Heart right ventricle (tissue), 16 donors: Measurements from ENCODE around the gene GPC3. TPM values are rescaled to one million over a fixed set of nuclear protein-coding genes. Genes with fewer than 3 reads are reported as not detected.

Experiments used
- ATAC-seq, 8 donors: fragments of 200-7000 bp; cut with Tn5 transposase; one replicate each; pipeline ENCODE4 v1.9.1; 2020; ENCODE audit warnings: mild to moderate bottlenecking in 8 of 8, moderate library complexity in 8 of 8, moderate number of reproducible peaks in 1 of 8
- DNase-seq, 2 donors: peaks; one replicate each; pipeline ENCODE4 v3.0.0-alpha.2; 2020
- H3K27ac ChIP-seq, 10 donors: fragments of 200-600 bp; sonication (generic) in 2 of 10; one replicate each; pipeline versions ENCODE4 v1.5.0 to v1.8.0; 2020 to 2022; ENCODE audit warnings: mild to moderate bottlenecking in 3 of 10
- H3K27me3 ChIP-seq, 7 donors: fragments of 200-600 bp; one replicate each; pipeline ENCODE4 v1.8.0; 2021 to 2022; ENCODE audit warnings: mild to moderate bottlenecking in 2 of 7
- H3K36me3 ChIP-seq, 9 donors: fragments of 200-600 bp; sonication (generic) in 1 of 9; one replicate each; pipeline versions ENCODE4 v1.5.0 to v1.8.0; 2020 to 2022; ENCODE audit warnings: mild to moderate bottlenecking in 2 of 9
- H3K4me1 ChIP-seq, 9 donors: fragments of 200-600 bp; sonication (generic) in 1 of 9; one replicate each; pipeline versions ENCODE4 v1.5.0 to v1.8.0; 2020 to 2022; ENCODE audit warnings: mild to moderate bottlenecking in 4 of 9
- H3K4me3 ChIP-seq, 10 donors: fragments of 200-600 bp; sonication (generic) in 2 of 10; one replicate each; pipeline versions ENCODE4 v1.5.0 to v1.8.0; 2020 to 2022; ENCODE audit warnings: mild to moderate bottlenecking in 7 of 10, moderate library complexity in 2 of 10
- H3K9me3 ChIP-seq, 11 donors: fragments of 200-600 bp in 10 of 11; sonication (generic) in 2 of 11; one replicate each; pipeline versions ENCODE4 v1.5.0 to v1.8.0; 2013 to 2022; ENCODE audit warnings: mild to moderate bottlenecking in 2 of 11, control low read depth in 1 of 11, moderate library complexity in 1 of 11
- WGBS, 2 donors: extraction: QIAGEN DNeasy Blood & Tissue Kit; methylation state at CpG; one replicate each; pipeline ENCODE4 v1.1.7; 2013; ENCODE audit warnings: inconsistent platforms in 1 of 2; 5-methylcytosine and 5-hydroxymethylcytosine counted together
- intact Hi-C, 10 donors: fragments of 100-400 bp; cut with DNase I; formaldehyde crosslinking; loops; one replicate each; pipeline versions ENCODE4 v1.11.1 to v1.14.2; 2022
- polyA plus RNA-seq, 2 donors: library from polyadenylated mRNA; stranded (reverse); fragments of 200-250 nt; gene quantifications; one replicate each; pipeline ENCODE4 v1.2.3, GENCODE V29; 2013
- total RNA-seq, 10 donors: library from RNA; stranded (reverse); fragmentation: NEBNext Ultra II Directional in 3 of 10; extraction: Animal tissue kit (Norgen Biotek cat#: 25700) in 3 of 10; gene quantifications; one replicate each; pipeline versions ENCODE4 v1.2.1 to v1.2.4, GENCODE V29; 2021 to 2023
- TF ChIP-seq, protein P1 (sequence below), 9 donors: fragments of 200-600 bp; sonication (generic) in 2 of 9; IDR thresholded peaks; one replicate each; pipeline versions ENCODE4 v1.5.0 to v1.8.0; 2021 to 2022; ENCODE audit warnings: antibody characterized with exemption in 9 of 9, mild to moderate bottlenecking in 5 of 9, moderate library complexity in 1 of 9
- donor health status: Arrhythmogenic right ventricular cardiomyopathy.
- donor health status: ischemic (EF 13 %, LVEDD 7.1; RV severe dilation, severe dysfunction).
- donor health status: healthy with polysubstance abuse.
- donor health status: DM: no; HTN: yes; CAD: no.
- donor health status: DM: no; HTN: no; CAD: no.
- donor health status: ischemic (EF 25% LVEDD 6.9; RV normal size, moderate dysfunction).
- donor health status: ischemic (EF 25% LVEDD 5.7; RV mildly dilated, moderate dysfunction).
- donor health status: healthy.
- donor health status: DM: yes; HTN: yes; CAD: no.
- donor health status: Ischemic cardiomyopathy.
- donor health status: ischemic (EF 35%, LVEDD 5.7; RV mildly dilated, moderate dysfunction).
- donor health status: nonischemic (EF 11% LVEDD 7.7; RV severe dilation, severe dysfunction).
- donor health status: DM: yes; HTN: yes; CAD: no.
- donor health status: PGD.
- donor health status: ischemic (EF 29% LVEDD 5.4; RV normal size, mild dysfunction).
- donor health status: nonischemic (EF 23%, LVEDD 6.1; RV moderate dilation, normal function).

Gene GPC3
- total and polyA plus RNA-seq, 12 donors = 0.66 to 5.6 (median 3.4) TPM

DNA sequence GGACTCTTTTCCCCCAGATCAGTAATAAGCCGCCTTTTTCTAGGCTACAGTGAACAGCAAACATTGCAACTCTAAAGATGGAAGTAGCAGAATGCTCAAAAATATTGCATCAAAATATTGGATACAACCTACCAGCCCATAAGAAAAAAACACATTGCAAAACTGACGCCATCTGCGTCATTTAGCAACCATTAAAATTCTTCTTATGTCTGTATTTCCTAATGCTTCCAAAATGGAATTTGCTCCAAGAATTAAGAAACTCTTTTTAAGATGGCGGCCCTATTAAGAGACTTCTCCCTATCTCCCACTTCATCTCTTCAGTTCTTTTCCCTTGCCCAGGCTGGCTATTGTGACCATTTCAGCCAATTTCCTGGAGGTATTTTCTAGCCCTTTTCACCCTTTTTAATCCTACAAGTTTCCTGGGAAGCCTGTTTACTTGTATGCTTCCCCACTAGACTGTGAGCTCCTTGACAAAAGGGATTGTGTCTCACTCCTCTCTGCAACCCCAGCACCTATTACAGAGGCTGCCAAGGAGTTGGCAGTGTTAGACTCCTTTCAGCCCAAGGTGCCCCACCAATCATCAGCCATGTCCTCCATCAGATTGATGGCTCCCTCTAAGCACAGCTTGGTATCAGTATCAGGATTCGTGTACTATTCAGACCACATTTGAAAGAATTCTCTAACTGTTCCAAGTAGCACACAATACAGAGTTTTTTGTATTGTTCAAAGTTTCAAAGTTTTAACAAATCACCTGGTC is 4.4 kb downstream of the GPC3 start:
- peaks cover 0 to 6% (median 0%) of the 10 kb centered on the region in 9 donors for H3K4me1 ChIP-seq
- no peaks in the 10 kb centered on the region for H3K9me3 ChIP-seq
- DNase-seq (no peak), ATAC-seq (no peak)
- WGBS, 2 donors = 87 to 88% methylated on average over 5 of the region's 5 CpGs
- TF ChIP-seq, protein P1, sequence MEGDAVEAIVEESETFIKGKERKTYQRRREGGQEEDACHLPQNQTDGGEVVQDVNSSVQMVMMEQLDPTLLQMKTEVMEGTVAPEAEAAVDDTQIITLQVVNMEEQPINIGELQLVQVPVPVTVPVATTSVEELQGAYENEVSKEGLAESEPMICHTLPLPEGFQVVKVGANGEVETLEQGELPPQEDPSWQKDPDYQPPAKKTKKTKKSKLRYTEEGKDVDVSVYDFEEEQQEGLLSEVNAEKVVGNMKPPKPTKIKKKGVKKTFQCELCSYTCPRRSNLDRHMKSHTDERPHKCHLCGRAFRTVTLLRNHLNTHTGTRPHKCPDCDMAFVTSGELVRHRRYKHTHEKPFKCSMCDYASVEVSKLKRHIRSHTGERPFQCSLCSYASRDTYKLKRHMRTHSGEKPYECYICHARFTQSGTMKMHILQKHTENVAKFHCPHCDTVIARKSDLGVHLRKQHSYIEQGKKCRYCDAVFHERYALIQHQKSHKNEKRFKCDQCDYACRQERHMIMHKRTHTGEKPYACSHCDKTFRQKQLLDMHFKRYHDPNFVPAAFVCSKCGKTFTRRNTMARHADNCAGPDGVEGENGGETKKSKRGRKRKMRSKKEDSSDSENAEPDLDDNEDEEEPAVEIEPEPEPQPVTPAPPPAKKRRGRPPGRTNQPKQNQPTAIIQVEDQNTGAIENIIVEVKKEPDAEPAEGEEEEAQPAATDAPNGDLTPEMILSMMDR (IDR thresholded peaks at IDR 0.05) = no peak
- H3K27ac ChIP-seq = no peak overlapping the region
- peaks cover 0 to 70% (median 6%) of the 10 kb centered on the region in 7 donors for H3K27me3 ChIP-seq
- intact Hi-C loops = no loop called here
- H3K4me3 ChIP-seq = no peak overlapping the region
- H3K36me3 ChIP-seq = no peaks in the 10 kb centered on the region

- H3K36me3 ChIP-seq = no peaks in the 10 kb centered on the region
- no peak overlapping the region for H3K27ac ChIP-seq
- DNase-seq = no peak
- TF ChIP-seq, protein P1 (IDR thresholded peaks at IDR 0.05) = no peak
- H3K4me3 ChIP-seq = no peak overlapping the region
- WGBS, 2 donors = 73 to 76% methylated on average over 2 of the region's 2 CpGs
- peaks cover 0 to 6% (median 0%) of the 10 kb centered on the region in 9 donors for H3K4me1 ChIP-seq
- ATAC-seq = no peak
- no peaks in the 10 kb centered on the region for H3K9me3 ChIP-seq
- intact Hi-C loops = no loop called here
- H3K27me3 ChIP-seq = peaks cover 0 to 72% (median 6%) of the 10 kb centered on the region in 7 donors
Measured at GRCh38 chrX:133980406-133980805, 5.0 kb downstream of the GPC3 start.

GRCh38 chrX:133979641-133980230 is 5.7 kb downstream of the GPC3 start:
- DNase-seq (no peak), ATAC-seq (no peak)
- peaks cover 0 to 70% (median 0%) of the 10 kb centered on the region in 7 donors for H3K27me3 ChIP-seq
- H3K27ac ChIP-seq = no peak overlapping the region
- H3K36me3 ChIP-seq = no peaks in the 10 kb centered on the region
- WGBS, 2 donors = 83 to 87% methylated on average over 3 of the region's 3 CpGs
- H3K4me1 ChIP-seq = no peaks in the 10 kb centered on the region
- no peak overlapping the region for H3K4me3 ChIP-seq
- intact Hi-C loops = no loop called here
- no peaks in the 10 kb centered on the region for H3K9me3 ChIP-seq
- TF ChIP-seq, protein P1 (IDR thresholded peaks at IDR 0.05) = no peak

DNA sequence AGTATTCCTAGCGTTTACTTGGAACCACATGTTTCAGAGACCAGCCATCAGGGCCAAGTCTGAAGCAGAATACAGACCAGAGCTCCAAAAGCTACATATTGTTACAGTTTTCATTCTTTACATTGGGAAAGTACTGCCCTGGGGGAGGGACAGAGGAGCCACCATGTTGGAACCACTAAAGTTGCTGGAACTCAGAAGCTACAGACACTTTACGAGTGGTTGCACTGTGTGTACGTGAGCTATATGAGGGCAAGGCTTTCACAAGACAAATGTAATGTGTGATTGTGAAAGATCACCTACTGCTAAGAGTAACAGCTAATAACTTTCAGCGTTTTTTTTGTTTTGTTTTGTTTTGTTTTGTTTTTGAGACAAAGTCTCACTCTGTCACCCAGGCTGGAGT is 11.7 kb downstream of the GPC3 start:
- Histone ChIP-seq H3K4me3 (no peak overlapping the region), H3K4me1 (no peaks in the 10 kb centered on the region), H3K36me3 (no peaks in the 10 kb centered on the region), H3K9me3 (no peaks in the 10 kb centered on the region), H3K27ac (no peak overlapping the region), H3K27me3 (peaks cover 0 to 73% (median 0%) of the 10 kb centered on the region in 7 donors)
- 87 to 96% methylated on average over 4 of the region's 4 CpGs for WGBS, 2 donors
- TF ChIP-seq, protein P1 (IDR thresholded peaks at IDR 0.05) = no peak
- ATAC-seq = no peak
- no peak for DNase-seq
- intact Hi-C loops = no loop called here
